ENCODE measurements around the gene MRPL24. TPM values are rescaled to one million over a fixed set of nuclear protein-coding genes. Genes with fewer than 3 reads are reported as not detected.

MRPL24 gene
- total and polyA plus RNA-seq, 9 of the 15 experiments (the other 6 are each of a cell fraction or from before 2014, with no cell fraction given) = 74.3 to 267 (median 113) TPM

DNA sequence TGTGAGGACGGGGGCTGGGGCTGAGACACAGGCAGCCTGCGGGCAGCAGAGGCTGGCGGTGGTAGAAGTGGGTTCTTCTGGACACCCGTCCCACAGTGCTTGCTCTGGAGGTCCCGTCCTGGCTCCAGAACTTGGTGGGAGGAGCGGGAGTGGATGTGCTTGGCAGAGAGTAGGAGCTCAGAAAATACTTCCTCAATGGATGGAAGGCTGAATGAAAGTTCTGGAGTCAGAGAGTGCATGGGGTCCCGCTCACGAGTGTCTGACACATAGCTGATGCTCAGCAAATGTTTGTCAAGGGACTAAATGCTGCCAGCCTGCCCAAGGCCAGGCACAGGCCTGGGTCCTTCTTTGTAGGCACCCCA, 50.2 kb downstream of the MRPL24 start (continued):
- TF ChIP-seq, protein P1, sequence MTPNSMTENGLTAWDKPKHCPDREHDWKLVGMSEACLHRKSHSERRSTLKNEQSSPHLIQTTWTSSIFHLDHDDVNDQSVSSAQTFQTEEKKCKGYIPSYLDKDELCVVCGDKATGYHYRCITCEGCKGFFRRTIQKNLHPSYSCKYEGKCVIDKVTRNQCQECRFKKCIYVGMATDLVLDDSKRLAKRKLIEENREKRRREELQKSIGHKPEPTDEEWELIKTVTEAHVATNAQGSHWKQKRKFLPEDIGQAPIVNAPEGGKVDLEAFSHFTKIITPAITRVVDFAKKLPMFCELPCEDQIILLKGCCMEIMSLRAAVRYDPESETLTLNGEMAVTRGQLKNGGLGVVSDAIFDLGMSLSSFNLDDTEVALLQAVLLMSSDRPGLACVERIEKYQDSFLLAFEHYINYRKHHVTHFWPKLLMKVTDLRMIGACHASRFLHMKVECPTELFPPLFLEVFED (CRISPR knock-in tag; conservative IDR thresholded peaks at IDR 0.05) = no peak
- TF ChIP-seq, protein P2, sequence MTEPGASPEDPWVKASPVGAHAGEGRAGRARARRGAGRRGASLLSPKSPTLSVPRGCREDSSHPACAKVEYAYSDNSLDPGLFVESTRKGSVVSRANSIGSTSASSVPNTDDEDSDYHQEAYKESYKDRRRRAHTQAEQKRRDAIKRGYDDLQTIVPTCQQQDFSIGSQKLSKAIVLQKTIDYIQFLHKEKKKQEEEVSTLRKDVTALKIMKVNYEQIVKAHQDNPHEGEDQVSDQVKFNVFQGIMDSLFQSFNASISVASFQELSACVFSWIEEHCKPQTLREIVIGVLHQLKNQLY (CRISPR knock-in tag; conservative IDR thresholded peaks at IDR 0.05) = no peak
- TF ChIP-seq MEF2A (IDR thresholded peaks at IDR 0.05; ENCODE audit: control insufficient read depth, low read depth, low read length) = no peak
- TF ChIP-seq TAL1 (IDR thresholded peaks at IDR 0.05) = no peak
- no peak for TF ChIP-seq HNRNPUL1 (IDR thresholded peaks at IDR 0.05; ENCODE audit: low read length)
- TF ChIP-seq GATAD2B (IDR thresholded peaks at IDR 0.05; ENCODE audit: borderline replicate concordance) = no peak
- TF ChIP-seq, protein P3, sequence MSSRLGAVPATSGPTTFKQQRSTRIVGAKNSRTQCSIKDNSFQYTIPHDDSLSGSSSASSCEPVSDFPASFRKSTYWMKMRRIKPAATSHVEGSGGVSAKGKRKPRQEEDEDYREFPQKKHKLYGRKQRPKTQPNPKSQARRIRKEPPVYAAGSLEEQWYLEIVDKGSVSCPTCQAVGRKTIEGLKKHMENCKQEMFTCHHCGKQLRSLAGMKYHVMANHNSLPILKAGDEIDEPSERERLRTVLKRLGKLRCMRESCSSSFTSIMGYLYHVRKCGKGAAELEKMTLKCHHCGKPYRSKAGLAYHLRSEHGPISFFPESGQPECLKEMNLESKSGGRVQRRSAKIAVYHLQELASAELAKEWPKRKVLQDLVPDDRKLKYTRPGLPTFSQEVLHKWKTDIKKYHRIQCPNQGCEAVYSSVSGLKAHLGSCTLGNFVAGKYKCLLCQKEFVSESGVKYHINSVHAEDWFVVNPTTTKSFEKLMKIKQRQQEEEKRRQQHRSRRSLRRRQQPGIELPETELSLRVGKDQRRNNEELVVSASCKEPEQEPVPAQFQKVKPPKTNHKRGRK (tag; IDR thresholded peaks at IDR 0.05) = no peak
- TF ChIP-seq ZFP30 (CRISPR knock-in tag; IDR thresholded peaks at IDR 0.05; ENCODE audit: borderline replicate concordance) = no peak
- no peak for TF ChIP-seq ZNF583 (CRISPR knock-in tag; IDR thresholded peaks at IDR 0.05)
